GM19023 (cell line): ENCODE results near the gene DNAJC15.
"Not testable (repeated sequence)": the region's sequence is repeated elsewhere in the genome, so short reads cannot be mapped to it uniquely, and the experiment has no call there.

Experiments
- ATAC-seq: cut with Tn5 transposase; IDR thresholded peaks from one replicate; pipeline ENCODE4 v1.9.1; 2021; ENCODE audit warnings: mild to moderate bottlenecking, moderate library complexity; ENCODE audit not compliant: unreplicated experiment

The DNAJC15 gene

DNA sequence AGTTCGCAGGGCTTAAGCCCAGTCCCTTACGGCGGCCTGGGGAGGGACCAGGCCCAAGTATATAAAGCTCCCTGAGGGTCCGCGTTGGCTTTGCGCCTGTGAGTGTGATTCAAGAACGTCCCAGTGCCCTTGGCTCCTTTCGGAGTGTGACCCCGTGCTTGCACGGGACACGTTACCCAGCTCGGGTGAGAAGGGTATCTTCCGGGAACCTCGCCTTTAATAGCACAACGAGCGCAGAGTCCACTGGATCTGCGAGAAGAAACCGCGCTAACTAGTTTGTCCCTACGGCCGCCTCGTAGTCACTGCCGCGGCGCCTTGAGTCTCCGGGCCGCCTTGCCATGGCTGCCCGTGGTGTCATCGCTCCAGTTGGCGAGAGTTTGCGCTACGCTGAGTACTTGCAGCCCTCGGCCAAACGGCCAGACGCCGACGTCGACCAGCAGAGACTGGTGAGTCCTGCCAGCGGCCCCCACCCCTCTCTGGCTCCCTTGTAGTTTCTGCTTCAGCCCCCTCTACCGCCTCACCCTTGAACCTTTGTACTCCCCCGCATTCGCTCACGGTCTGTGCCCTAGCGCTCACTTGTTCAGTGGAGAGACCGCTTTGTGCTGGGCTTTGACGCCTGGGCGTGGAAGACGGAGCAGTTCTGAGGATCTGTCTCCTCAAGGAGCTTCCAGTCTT, at the start of gene DNAJC15:
DNAJC15 (plus strand) TSS at position 298 of the 675 bp plus-strand sequence; CDS start at position 339, 41 bp downstream.
- ATAC-seq, result peak; percentile 87

DNA sequence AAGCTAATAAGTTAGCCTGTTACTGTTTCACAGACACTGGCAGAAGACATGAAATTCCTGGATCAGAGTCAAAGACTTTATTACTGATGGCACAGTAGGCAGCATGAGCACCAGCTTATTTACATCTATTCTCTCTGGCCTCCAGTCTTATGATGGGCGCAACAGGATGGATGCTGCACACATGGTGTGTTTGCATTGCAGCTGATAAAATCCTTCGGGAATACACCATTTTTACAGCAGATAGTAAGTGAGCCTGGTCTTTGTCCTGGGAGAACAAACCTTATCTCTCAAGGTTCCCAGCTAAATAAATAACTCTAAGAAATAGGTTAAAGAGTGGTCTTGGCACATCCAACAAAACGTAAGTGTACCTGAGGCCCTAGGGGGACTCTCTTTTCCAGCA, 47.3 kb upstream of the DNAJC15 start:
- ATAC-seq, result no peak

DNA sequence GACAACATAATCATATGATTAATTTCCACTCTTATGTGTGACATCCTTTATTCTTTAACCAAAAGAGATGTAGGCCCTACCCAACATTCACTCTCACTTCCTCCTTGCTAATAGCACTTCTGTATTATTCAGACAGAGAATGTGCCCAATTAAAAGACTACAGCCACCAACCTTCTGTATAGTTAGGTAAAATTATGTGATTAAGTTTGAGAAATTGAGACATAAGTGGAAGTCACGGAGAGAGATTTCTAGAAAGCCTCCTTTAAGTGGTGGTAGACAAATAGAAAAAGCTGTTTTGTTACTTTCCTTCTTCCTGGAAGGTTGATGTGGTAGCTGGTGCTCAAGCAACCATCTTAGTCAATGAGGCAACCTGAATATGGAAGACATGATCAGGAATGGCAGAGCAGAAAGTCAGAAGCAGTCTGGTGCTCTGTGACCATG, 46.1 kb upstream of the DNAJC15 start:
- no peak for ATAC-seq

DNA sequence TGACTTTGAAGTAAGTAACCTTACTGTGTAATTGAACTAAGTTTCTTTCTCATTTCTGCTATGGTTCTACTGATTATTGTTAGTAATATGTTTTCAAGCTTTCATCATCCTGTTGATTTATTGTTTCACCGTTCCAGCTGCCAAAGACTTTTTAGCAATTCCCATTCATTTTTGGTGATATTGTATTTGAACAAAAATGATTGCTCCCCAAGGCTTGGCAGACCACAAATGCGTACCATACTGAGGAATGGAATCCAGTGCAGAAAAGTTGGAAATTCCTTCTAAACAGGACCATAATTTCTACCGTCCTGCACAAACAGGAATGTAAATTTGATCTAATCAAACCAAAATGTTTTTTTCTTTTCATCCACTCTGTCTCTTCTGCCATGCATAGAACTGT, 42.1 kb upstream of the DNAJC15 start:
- no peak for ATAC-seq

DNA sequence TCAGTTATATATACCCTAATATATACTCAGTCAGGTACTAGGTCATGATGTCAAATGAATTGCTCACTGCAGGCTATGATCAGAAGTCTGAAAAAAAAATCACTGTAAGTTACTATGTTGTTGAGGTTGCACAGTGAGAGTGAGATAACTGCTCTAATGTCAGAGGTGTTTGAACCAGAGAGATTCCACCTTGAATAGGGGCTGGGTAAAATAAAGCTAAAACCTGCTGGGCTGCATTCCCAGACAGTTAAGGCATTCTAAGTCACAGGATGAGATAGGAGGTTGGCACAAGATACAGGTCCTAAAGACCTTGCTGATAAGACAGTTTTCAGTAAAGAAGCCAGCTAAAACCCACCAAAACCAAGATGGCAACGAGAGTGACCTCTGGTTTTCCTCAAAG, 41.5 kb upstream of the DNAJC15 start:
- no peak for ATAC-seq

DNA sequence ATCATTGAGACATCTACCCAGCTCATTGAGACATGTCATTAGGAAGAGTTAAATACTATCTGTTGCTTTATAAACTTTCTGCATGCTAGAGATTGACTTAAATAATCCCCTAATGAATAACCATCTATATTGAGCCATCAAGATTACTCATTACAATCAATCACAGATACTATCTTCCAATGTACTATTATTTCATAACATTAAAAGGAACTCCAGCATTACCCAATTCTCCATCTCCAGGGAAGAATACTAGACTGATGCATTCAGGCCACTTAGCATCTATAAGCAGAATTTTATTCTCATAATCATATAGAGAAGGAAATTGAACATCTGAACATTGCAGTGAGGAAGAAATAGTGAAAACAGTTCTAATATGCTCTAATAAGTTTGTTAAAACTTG, 39.4 kb upstream of the DNAJC15 start:
- no peak for ATAC-seq

DNA sequence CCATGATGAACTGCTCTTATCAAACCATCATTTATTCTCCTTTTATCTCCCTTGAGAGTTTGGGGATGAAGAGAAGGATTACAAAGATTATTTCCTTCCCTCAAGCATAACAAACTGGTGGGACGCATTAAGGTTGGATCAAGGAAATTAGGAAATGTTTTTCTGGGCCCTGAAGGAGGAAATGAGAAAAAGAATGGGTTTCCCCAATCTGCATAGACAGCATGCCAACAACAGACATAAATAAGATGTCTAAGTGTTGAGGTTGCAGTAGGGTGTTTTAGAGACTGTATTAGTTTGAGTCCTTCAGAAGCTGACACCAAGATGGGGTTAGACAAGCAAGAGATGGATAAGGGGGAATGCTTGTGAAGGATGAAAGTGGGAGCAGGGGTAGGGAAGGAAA, 38.7 kb upstream of the DNAJC15 start:
- ATAC-seq, result no peak

DNA sequence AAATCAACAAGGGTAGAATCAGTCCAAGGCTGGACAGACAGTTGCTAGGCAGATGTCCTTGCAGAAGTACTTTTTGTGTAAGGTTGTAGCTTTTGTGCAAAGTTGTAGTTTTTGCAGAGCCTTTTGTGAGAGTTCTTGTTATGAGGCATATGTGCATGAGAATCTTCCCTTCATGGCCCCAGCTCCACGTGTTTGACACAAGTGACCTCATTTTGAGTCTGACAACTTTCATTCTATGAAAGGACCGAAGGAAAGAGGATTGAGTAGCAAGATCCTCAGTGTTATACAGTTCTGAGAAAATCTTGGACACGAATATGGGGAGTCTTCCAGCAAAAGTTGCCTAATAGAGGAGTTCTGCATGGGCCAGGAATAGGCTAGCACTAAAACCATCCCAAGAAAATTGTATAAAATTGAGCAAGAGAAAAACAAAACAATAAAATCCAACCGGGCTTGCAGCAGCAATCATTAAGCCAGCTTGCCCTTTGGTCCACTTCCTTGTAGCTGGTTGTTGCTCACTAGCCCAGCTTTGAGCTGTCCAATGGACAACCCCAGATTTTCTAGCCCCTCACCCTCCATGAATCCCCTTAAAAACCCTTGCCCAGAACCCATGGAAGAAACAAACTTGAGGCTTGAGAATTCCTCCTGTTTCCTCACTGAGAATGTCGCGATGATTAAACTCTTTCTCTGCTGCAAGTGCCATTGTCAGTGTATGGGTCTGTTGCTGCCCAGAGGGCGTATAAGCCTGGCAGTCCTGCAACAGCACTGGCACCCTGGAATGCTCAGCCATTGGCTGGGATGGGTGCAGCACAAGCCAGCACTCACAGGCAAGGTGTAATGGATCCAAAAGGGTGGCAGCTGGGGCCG, 37.8 kb upstream of the DNAJC15 start:
- no peak for ATAC-seq

DNA sequence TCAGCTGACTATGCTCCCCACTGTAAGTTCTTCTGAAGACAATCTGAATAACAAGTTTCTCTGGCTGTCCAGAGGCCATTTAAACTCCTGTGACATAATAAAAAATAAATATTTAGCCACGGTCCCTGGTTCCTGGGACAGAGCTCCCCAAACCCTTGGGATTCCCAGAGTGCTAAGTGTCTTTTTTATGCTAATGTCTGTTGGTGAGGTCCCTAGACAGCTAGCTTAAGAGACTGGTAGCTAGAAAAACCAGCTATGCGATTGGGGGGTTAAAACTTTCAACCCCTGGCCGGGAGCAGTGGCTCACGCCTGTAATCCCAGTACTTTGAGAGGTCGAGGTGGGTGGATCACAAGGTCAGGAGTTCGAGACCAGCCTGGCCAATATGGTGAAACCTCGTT, 37.2 kb upstream of the DNAJC15 start:
- no peak for ATAC-seq

DNA sequence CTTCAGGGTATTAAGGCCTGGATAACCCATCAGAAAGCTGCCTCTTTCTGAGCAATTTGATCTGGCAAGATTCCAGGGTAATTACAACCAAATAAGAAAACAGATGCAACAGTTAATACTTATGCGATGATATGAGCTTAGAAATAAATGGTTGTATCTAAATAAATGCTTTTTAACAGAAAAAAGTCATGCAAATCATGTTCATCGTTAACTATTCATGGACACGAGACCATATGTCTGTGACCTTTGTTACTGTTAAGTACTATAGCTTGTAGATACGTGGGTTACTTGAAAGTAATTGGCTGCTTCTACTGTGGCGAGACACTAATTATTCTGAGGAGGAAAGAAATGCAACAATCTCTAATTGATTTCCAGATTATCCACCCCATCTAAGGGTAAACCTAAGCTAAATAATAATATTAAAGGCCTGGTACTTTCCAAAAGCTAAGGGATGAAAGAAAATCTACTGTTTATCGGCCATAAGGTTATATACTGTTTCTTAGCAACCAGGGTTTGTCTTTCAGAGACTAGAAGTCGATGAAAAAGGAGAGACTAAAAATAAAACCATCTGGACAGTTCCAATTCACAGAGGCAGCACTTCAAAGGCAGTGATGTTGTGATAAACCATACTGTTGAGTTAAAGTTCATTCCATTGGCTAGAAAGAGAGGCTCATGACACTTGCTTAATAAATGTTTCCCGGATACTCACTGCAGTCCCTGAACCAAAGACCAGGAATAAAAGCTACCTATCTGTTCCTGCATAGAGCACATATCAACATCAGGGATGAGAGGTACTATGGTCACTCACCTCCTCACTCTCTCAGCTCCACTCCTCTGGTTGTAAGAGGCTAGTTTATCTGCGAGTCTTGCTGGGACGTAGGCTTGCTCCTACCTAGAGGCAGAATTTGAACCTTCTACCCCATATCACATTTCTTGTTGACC, 32.8 kb upstream of the DNAJC15 start:
- no peak for ATAC-seq

DNA sequence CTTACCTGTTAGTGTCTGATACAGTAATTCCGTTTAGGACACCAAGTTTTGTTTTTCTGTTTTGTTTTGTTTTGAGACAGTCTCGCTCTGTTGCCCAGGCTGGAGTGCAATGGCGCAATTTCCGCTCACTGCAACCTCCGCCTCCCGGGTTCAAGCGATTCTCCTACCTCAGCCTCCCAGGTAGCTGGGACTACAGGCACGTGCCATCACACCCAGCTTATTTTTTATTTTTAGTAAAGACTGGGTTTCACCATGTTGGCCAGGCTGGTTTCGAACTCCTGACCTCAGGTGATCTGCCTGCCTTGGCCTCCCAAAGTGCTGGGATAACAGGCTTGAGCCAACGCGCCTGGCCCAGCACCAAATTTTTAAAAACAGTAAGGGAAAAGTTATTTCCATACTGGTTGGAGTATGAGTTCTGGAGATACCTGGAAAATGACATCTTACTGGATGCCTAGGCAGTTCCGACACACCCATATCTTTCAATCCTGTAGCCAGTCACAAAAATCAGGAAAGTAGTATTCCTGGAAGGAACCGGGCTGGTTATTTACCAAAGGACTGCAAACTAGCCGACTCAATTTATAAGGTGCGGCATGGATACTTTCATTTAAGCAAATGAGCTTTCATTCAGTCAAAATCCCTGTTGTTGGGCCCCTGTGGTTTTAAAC, 32.0 kb upstream of the DNAJC15 start:
- ATAC-seq, result not testable (repeated sequence)

DNA sequence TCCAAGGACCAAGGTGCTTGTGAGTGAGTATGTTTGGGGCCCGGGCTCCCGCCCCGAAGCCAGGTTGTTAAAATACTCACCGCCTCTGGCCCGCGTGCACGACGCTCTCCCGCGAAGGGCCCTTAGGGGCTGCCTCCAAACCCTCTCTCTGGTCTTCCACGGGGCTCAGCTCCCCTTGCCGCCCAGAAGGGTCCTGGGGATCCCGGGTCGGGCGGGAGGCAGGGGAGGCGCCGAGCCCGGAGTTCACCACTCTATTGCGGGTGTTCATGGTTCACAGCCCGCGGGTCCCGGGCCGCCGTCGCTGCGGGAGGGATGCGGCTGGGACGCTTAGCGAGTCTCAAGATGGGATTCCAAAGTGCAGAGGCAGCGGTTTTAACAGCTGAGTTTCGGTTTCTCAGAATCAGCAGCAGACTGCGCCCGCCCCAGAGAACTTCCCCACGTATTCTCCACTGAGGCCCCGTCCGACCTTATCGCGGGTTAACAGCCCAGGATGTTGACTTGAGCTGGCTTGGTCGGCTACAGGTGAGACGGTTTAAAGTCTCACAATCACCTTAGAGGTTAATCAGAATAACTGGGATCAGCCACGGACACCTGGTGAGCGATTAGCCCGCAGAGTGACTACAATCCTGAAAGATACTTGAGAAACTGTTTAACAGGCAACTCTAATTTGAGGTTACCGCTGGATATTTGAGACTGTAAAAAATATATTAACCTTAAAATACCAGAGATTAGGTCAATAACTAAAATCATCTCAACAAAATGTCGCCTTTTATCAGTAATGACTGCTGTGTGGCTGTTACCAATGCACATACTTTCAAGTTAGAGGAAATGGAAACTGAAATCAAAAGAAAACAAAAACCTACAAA, 31.3 kb upstream of the DNAJC15 start, which contains the start of gene EPSTI1:
EPSTI1 (minus strand) TSS at position 344 of the 866 bp plus-strand sequence; CDS start at position 268, 76 bp downstream.
- peak; percentile 82 for ATAC-seq

DNA sequence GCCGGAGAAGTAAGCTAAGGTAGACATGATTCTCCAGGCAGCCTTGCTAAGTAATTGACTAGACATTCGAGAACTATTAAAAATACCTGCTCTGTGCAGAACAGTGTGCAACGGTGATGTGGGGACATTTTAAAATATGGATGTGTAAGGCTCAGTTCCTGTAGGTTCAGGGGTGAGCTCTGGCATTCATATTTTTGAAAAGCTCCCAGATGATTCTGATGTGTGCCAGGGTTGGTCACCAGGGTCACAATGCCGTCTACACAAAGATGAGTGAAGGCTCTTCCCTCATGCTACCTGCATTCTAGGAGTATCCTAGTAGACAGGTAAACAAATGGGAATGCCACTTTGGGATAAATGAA, 30.6 kb upstream of the DNAJC15 start:
- ATAC-seq, result peak; percentile 5

DNA sequence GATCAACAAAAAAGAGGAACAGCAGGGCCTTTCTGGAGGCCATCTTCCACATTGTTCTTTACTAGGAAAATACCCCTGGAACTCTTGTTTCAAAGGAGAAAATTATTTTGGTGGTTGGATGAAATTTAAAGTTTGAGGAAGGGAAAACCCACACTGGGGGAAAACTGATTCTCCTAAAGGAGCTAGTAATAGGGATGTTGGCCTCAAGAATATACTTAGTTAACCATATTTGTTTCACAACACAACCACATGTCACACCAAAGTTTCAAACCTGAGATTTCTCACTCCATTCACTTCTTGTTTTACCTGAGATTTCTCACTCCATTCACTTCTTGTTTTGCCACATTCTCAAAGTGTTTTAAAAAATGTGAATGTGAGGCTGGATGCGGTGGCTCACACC, 28.5 kb upstream of the DNAJC15 start:
- no peak for ATAC-seq

DNA sequence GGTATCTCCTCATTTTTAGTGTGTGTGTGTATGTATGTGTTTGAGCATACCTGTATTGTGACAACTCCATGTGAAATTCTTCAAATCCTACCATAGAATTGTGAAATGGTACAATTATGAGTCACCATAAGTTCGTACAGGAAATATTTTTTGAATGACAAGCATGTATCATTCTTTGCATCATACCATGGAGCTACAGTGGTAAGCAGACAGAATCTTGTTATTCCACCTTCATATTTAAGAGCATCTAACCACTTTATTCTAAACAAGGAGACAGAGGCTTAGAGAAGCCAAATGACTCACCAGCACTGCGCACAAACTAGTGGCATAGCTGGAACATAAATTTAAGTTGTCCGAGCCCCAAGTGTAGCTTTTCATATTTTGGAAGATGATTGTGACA, 26.8 kb upstream of the DNAJC15 start:
- ATAC-seq, result no peak

DNA sequence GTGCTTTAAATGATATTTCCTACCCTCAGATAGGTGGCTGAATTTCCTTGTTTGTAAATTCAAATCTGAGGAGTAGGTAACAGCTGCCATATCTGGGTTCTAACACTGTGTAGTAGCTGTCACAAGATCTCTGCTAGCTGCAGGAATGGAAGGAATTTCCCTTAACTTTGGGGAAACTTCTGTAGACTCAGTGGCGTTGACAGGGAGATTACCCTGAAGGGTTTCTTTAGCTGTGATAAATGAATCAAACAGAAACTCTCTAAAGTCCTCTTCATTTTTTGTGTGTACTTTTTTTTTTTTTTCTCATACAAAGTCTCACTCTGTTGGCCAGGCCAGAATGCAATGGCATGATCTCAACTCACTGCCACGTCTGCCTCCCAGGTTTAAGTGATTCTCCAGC, 26.0 kb upstream of the DNAJC15 start:
- ATAC-seq, result peak; percentile 69

DNA sequence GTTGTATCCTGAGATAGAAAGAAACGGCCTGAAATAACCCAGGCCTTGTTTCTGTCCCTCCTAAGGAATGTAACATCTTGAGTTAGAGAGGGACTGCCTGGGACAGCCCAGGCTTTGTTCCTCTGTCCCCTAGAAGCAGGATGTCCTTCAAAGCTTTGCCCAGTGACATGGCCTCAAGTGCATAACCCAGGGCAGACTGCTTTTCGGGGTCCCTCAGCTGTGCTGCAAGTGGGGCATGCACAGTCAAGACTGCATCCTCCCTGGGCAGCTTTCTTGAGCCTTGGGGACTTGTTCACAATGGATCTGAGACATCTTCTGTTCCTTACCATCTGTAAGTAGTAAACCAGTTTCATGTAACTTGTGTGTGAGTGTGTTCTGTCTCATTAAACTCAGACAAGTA, 23.9 kb upstream of the DNAJC15 start:
- ATAC-seq, result no peak

DNA sequence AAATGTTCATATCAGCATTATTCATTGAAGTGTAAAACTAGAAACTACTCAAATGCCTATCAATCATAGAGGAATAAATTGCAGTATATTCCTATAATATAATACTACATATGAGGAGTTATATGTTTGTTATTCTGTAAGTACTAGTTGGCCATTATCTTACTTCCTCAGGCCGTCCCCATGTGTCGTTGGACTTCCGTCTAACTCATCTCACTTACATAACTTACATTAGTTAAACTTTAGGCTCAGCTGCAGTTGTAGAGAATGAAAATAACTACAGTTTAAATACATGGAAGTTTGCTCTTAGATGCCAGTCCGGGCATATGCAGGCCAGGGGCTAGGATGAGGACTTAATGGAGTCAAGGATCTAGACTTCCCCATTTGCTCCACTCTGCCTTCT, 22.7 kb upstream of the DNAJC15 start:
- ATAC-seq, result no peak

DNA sequence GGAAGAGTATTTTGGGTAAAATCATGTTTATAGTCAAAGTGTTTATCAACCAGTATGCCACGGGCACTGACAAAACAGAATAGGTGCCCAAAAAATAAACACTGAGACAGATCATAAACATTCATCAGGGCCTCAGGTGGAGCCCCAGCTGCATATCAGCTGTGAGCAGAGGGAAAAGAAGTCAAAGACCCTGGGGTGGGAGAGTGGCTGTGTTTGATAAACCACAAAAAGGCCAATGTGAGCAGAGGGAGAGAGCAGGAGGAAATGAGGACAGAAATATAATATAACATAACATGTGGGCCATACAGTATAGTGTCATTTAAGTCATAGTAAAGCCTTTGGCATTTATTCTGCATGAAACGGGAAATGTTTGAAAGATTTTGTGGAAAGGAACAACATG, 21.4 kb upstream of the DNAJC15 start:
- no peak for ATAC-seq

DNA sequence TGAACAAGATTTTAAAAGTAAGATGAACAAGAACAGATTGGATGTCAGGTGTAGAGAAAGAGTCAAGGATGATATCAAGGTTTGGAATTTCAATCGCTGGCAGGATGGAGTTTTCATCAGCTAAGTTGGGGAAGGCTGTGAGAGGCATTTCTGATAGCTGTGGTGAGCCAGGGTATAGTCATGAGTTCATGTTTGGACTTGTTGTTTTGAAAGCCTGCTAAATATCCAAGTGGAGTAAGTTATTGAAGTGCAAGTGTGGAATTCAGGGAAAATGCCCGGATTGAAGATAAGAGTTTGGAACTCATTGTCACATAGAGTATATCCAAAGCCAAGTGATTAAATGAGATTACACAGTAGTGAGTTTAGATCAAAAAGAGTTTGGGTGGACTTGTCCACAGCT, 20.4 kb upstream of the DNAJC15 start:
- no peak for ATAC-seq
